Subcutaneous adipose tissue (tissue), 4 donors: ENCODE data around the gene MAML1. TPM values are rescaled to one million over a fixed set of nuclear protein-coding genes. Genes with fewer than 3 reads are reported as not detected.

Experiments
- total RNA-seq, 4 donors: library from RNA; depleted of rRNA; stranded (reverse); fragments of >200 nt; gene quantifications; one replicate each; pipeline ENCODE4 v1.1.0, GENCODE V29; 2016
- TF ChIP-seq, protein P1 (sequence below): fragments of 450-650 bp; IDR thresholded peaks from one replicate; pipeline ENCODE4 v1.5.1; 2016; ENCODE audit warnings: low read depth, mild to moderate bottlenecking, control low read depth, antibody characterized with exemption, moderate library complexity

MAML1 gene
- total RNA-seq, 4 donors from 2014 or later: 16.0 to 22.4 (median 18.6) TPM

DNA sequence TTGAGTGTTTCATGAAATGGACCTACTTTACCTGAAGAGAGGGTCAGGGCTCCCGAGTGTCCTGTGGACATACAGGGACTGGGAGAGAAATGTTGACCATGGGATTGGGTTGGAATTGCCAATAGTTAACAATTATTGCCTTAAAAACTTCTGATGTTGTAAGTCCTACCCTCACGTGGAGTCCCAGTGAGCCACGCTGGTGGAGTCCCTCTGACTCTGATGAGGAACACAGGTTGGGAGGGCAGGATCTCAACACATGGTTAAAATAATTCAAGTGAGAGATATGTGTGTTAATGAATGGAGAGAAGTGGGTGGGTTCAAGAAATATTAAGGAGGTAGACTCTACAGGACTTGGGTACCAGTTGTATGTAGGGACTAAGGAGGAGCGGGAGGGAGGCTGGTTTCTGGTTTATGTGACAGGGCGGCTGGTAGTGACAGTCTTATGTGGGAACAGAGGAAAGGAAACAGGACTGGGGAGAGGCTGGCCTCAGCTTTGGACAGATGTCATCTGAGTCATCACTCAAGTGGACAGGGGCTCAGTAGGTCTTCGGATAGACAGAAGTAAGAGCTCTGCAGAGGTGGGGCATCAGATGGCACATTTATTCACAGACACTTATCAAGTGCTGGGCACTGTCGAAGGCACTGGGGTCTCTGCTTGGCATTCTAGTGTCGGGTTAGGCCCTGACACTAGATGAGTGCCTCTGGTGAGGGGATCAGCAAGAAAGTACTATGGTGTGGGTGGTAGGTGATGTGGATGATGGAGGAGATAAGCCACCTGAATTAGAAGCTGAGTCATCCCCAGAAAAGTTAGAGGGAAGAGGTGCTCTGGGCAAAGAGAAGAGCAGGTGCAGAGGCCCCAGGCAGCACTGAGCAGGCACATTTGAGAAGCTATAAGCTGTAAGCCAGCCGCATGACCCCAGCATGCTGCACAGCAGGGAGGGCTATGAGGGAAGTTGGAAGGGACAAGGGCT, 27.2 kb downstream of the MAML1 start:
- TF ChIP-seq, protein P1, sequence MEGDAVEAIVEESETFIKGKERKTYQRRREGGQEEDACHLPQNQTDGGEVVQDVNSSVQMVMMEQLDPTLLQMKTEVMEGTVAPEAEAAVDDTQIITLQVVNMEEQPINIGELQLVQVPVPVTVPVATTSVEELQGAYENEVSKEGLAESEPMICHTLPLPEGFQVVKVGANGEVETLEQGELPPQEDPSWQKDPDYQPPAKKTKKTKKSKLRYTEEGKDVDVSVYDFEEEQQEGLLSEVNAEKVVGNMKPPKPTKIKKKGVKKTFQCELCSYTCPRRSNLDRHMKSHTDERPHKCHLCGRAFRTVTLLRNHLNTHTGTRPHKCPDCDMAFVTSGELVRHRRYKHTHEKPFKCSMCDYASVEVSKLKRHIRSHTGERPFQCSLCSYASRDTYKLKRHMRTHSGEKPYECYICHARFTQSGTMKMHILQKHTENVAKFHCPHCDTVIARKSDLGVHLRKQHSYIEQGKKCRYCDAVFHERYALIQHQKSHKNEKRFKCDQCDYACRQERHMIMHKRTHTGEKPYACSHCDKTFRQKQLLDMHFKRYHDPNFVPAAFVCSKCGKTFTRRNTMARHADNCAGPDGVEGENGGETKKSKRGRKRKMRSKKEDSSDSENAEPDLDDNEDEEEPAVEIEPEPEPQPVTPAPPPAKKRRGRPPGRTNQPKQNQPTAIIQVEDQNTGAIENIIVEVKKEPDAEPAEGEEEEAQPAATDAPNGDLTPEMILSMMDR: no peak

DNA sequence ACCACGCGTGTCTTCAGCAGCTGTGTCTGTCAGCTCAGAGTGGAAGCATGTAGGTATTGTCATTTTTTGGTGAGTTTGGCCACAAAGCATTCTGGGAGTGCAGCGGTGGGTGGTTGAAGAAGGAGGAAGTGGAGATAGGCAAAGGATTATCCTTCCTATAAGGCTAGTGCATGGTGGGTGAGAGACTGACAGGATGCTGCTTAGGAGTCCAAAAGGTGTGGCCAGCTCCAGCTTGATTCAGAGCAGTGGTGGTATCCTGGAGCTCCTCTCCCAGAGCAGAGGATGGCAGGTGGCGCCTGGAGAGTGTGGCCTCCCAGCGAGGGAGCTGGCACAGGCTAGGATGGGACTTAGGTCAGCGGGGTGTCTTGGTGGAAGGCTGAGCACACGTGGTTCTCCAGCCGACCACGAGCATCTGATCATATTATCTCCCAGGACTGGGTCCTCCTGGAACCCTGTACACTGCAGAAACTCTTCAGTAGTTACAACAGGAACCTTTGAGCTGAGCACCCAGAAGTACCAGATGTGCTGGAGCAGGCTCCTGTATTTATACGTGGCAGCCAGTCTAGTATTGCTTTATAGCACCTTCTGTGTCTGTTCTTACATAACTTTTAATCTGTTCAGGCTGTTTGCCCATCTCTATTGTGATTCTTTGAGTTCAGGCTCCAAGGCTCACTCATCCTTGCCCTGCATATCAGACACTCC, 29.6 kb downstream of the MAML1 start:
- TF ChIP-seq, protein P1: no peak

DNA sequence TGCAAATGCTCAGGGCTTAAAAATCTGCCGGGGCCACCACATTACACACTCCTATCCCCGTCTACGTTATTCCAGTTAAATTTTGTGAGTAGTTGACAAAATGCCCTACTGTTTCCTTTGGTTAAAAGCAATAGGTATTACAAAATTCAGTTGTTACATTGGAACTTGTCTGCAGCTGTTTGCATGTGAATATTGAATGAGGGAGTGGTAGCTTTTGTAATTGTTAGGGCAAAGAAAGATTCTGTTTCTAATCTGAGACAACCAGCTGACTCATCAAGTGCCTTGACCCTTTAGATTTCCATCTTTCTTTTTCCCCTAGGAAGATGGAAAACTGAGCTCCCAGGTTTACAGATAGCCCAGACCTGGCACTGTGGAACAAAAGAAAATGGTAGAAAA, 30.2 kb downstream of the MAML1 start:
- TF ChIP-seq, protein P1: no peak

DNA sequence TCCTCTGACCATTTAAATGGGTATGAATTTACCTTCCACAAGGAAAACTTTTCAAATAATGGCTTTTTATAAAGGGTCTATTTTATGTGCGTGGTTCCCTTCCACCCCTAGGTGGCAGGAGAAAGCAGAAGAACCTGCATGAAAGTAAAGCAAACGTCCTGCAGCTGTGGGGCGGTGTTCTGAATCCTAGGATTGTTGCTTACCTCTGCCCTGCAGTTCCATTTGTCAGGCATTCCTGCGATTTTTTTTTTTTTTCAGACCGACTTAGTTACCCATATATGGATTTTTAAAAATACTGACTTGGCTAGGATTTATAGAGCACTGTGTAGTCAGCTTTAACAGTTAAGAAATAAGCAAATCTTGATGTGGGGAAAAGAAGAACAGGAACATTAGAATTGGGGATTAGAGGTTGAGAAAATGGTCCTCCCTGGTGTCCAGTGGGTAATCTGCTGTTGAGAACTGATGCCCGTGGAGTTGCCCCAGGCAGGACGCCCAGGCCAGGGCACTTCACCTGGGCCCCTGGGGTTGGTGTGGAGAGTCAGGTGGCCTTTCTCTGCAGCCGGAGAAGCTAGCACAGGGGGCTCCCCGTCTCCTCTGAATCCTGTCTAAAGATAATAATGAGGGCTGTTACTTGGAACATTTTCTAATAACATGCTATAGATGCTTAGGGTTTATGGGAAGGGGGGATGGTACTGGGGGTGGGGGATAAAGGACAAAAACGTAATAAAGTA, 30.8 kb downstream of the MAML1 start:
- TF ChIP-seq, protein P1: no peak

DNA sequence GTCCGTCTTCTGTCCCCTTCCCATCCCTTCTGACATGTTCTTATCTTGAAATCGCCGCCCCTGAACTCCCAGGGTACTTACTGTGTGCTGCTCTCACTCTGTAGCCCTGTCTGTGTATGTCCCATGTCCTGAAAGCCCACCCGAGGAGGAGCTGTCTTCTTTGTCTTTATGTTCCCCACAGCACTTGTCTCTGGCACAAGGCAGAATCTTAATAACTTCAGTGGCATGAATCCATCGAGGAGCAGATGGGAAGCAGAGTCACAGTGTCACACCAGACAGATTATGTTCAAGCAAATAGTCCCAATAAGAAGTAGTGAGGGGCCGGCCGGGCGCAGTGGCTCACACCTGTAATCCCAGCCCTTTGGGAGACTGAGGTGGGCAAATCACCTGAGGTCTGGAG, 31.4 kb downstream of the MAML1 start:
- TF ChIP-seq, protein P1: no peak

DNA sequence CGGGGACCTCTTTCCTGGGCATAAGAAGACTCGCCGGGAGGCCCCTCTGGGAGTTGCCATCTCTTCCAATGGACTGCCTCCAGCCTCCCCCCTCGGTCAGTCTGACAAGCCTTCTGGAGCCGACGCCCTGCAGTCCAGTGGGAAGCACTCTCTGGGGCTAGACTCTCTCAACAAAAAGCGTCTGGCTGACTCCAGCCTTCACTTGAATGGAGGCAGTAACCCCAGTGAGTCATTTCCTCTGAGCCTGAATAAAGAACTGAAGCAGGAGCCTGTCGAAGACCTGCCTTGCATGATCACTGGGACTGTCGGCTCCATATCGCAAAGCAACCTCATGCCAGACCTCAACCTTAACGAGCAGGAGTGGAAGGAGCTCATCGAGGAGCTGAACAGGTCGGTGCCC, 32.8 kb downstream of the MAML1 start:
- TF ChIP-seq, protein P1: no peak
